Activated CD4-positive, alpha-beta memory T cell treated with anti-CD3 and anti-CD28 coated beads for 36 hours (primary cell): Measurements from ENCODE around the gene DSP. TPM values are rescaled to one million over a fixed set of nuclear protein-coding genes. Genes with fewer than 3 reads are reported as not detected.

Experiments
- CTCF ChIA-PET: fragments of 350-600 bp; sonication (Branson Sonifier 250); formaldehyde crosslinking; loops from one replicate; lab custom pipeline; 2021; ENCODE audit warnings: antibody characterized with exemption, inconsistent platforms; lab: Charles Lee
- POLR2A ChIA-PET: fragments of 350-600 bp; sonication (Branson Sonifier 250); formaldehyde crosslinking; loops from one replicate; lab custom pipeline; 2021; ENCODE audit warnings: antibody characterized with exemption; lab: Charles Lee
- DNase-seq: peaks from one replicate; pipeline ENCODE4 v3.0.0-alpha.2; 2020
- H3K27ac Mint-ChIP-seq: one replicate; pipeline ENCODE4 v1.8.0; 2021; ENCODE audit warnings: mixed read lengths
- H3K27me3 Mint-ChIP-seq: one replicate; pipeline ENCODE4 v1.8.0; 2021; ENCODE audit warnings: mixed read lengths
- H3K36me3 Mint-ChIP-seq: one replicate; pipeline ENCODE4 v1.8.0; 2021; ENCODE audit warnings: mixed read lengths
- H3K4me1 Mint-ChIP-seq: one replicate; pipeline ENCODE4 v1.8.0; 2021; ENCODE audit warnings: low read depth, mixed read lengths
- H3K4me3 Mint-ChIP-seq: one replicate; pipeline ENCODE4 v1.8.0; 2021; ENCODE audit warnings: mild to moderate bottlenecking, mixed read lengths
- H3K9me3 Mint-ChIP-seq: one replicate; pipeline ENCODE4 v1.8.0; 2021; ENCODE audit warnings: mixed read lengths
- intact Hi-C: fragments of 100-400 bp; cut with micrococcal nuclease; formaldehyde crosslinking; loops from one replicate; pipeline ENCODE4 v1.15.1; 2023
- total RNA-seq, 2 experiments: library from RNA; stranded (reverse); gene quantifications; one replicate each; pipeline ENCODE4 v1.2.3, GENCODE V29; 2021

Gene DSP
- total RNA-seq, 2 experiments from 2014 or later: 0.07 to 0.12 TPM

DNA sequence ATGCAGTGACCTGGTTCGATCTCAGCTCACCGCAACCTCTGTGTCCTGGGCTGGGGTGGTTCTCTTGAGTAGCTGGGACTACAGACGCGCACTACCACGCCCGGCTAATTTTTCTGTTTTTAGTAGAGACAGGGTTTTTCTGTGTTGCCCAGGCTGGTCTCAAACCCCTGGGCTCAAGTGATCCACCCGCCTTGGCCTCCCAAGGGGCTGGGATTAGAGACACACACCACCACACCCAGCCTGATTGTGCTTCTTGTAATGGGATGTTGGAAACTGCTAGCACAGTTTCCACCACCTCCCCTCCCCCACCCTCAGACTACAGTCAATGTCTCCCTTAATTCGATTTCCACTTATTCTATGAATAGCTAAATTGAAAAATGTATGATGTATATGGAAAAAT lies 22.6 kb upstream of the DSP start:
- Mint-ChIP-seq H3K36me3 (no peaks in the 10 kb centered on the region), H3K27me3 (peaks cover 13% of the 10 kb centered on the region), H3K9me3 (no peaks in the 10 kb centered on the region), H3K4me3 (no peak overlapping the region), H3K4me1 (no peaks in the 10 kb centered on the region), H3K27ac (no peak overlapping the region)
- DNase-seq: no peak
- intact Hi-C loops: no loop called here
- ChIA-PET POLR2A (no interaction called here), CTCF (no interaction called here)

DNA sequence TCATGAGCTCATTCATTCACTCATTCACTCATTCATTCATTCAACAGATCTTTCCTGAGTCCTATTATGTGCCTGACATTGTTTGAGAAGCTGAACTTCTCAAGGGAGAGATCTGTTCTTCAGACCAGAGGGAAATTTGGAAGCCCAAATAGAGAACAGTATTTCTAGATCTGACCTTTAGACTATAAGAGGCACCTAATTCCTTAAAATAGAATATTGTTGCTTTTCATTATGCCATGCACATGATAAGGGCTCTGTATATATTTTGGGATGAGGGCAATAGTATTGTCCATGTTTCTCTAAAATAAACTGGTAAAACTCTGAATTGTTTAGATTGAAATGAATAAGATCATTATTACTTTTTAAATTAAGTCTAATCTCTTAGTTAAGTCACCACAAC lies 18.6 kb upstream of the DSP start:
- ChIA-PET CTCF (no interaction called here), POLR2A (no interaction called here)
- no peak for DNase-seq
- H3K27ac Mint-ChIP-seq: no peak overlapping the region
- H3K36me3 Mint-ChIP-seq: no peaks in the 10 kb centered on the region
- intact Hi-C loops: no loop called here
- no peak overlapping the region for H3K4me3 Mint-ChIP-seq
- H3K9me3 Mint-ChIP-seq: no peaks in the 10 kb centered on the region
- peaks cover 36% of the 10 kb centered on the region for H3K27me3 Mint-ChIP-seq
- H3K4me1 Mint-ChIP-seq: no peaks in the 10 kb centered on the region

DNA sequence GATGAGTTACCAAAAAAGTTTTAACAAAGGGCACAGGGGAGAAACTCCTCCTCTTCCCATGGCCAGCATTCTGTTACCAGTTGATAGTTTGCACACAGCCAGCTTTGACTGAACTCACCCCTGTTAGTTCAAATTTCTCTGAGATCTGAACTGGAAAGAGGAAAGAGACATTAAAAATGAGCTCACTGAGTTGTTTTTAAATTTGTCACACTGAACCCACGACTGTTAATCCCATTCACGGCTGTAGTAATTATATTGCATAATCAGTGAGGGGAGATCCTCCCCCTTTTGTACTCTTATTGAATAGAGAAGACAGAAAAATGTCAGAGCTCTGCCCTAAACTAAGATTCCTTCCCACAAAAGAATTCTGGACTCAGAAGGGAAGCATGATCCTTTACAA lies 17.5 kb upstream of the DSP start:
- no peaks in the 10 kb centered on the region for H3K36me3 Mint-ChIP-seq

DNA sequence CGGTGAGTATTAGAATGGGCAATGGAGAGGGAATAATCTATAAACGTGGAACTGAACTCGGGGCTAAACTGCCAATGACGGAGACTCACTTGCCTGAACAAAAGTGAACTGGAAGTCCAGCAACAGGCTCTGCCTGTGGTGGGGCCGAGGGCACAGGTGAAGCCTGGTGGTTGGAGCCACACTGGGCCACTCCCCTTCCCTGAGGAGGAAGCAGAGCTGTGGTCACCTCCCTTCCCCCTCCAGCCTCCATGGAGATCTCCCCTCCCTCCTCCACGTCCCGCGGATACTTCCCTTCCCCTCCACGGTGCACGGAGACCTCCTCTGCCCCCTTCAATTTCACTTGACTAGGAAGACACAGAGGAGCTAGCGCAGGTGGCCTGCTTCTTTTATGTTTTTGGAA lies 14.7 kb upstream of the DSP start:
- Mint-ChIP-seq H3K27ac (no peak overlapping the region), H3K27me3 (peaks cover 39% of the 10 kb centered on the region), H3K4me3 (no peak overlapping the region), H3K9me3 (no peaks in the 10 kb centered on the region), H3K36me3 (no peaks in the 10 kb centered on the region), H3K4me1 (no peaks in the 10 kb centered on the region)
- POLR2A ChIA-PET: no interaction called here
- no peak for DNase-seq
- CTCF ChIA-PET: no interaction called here
- intact Hi-C loops: no loop called here

More for the DNA sequence above, 17.5 kb upstream of the DSP start:
- Mint-ChIP-seq H3K4me1 (no peaks in the 10 kb centered on the region), H3K9me3 (no peaks in the 10 kb centered on the region), H3K4me3 (no peak overlapping the region), H3K27ac (no peak overlapping the region), H3K27me3 (peaks cover 37% of the 10 kb centered on the region)
- POLR2A ChIA-PET: no interaction called here
- intact Hi-C loops: no loop called here
- no peak for DNase-seq
- CTCF ChIA-PET: no interaction called here

DNA sequence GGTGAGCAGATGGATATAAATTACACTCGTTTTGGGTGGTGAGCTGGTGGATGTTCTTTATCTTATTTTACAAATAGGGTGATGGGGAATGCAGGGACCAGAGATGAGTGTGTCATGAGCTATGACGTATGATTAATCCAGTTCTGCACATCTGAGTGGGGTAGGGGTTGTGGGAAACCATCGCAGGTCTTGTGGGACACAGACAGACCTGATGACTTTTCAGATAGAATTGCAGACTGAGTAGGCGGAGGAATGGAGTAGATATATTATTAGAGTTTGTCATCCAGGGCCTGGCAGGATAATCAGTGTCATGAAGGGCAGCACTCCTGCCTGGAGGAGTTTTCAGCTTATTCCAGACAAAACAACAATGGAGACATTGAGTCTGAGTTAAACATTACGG lies 12.9 kb upstream of the DSP start:
- Mint-ChIP-seq H3K27me3 (peaks cover 30% of the 10 kb centered on the region), H3K9me3 (no peaks in the 10 kb centered on the region), H3K4me3 (no peak overlapping the region), H3K4me1 (no peaks in the 10 kb centered on the region), H3K27ac (no peak overlapping the region), H3K36me3 (no peaks in the 10 kb centered on the region)
- no peak for DNase-seq
- POLR2A ChIA-PET: no interaction called here
- CTCF ChIA-PET: no interaction called here
- intact Hi-C loops: no loop called here

DNA sequence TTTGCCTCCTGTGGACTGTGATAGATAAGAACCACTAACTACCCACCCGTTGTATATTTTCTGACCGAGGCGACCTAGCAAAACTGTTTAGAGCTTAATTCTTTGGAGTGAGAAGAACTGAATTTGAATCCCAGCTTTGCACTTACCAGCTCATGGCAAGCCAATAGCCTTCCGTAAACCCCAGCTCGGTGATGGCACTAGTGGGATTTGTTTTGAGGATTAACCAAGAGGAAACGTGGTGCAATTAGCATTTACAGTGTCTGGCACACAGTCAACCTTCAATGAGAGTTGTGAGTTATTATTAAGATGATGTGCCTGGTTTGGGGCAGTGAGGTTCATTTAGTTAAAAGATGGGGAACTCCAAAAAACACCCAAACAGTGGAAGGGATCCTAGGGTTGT lies 12.3 kb upstream of the DSP start:
- Mint-ChIP-seq H3K9me3 (no peaks in the 10 kb centered on the region), H3K27me3 (peaks cover 28% of the 10 kb centered on the region), H3K4me1 (no peaks in the 10 kb centered on the region), H3K27ac (no peak overlapping the region), H3K36me3 (no peaks in the 10 kb centered on the region), H3K4me3 (no peak overlapping the region)
- intact Hi-C loops: no loop called here
- no peak for DNase-seq
- CTCF ChIA-PET: no interaction called here
- POLR2A ChIA-PET: no interaction called here

DNA sequence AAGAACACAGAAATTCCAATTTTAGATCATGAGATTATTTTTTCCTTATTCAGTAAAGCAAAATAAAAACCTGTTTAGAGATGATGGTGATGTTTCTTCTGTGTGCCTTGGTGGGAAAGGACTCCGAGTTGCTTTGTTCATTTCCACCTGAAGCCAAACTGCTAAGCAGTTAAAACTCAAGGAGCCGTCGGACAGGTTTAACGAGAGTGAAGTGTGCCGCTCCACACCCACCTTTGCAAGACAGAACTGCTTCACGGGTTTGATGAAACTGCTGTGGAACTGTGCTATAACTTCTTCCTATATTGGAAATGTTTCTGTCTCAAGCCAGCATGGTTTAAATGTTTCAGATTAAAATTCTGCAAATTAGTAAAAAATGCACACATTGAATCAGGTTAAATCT lies 9.2 kb upstream of the DSP start:
- CTCF ChIA-PET: no interaction called here
- intact Hi-C loops: no loop called here
- POLR2A ChIA-PET: no interaction called here
- Mint-ChIP-seq H3K36me3 (no peaks in the 10 kb centered on the region), H3K27ac (no peak overlapping the region), H3K4me3 (no peak overlapping the region), H3K4me1 (no peaks in the 10 kb centered on the region), H3K27me3 (peaks cover 25% of the 10 kb centered on the region), H3K9me3 (no peaks in the 10 kb centered on the region)
- DNase-seq: no peak

DNA sequence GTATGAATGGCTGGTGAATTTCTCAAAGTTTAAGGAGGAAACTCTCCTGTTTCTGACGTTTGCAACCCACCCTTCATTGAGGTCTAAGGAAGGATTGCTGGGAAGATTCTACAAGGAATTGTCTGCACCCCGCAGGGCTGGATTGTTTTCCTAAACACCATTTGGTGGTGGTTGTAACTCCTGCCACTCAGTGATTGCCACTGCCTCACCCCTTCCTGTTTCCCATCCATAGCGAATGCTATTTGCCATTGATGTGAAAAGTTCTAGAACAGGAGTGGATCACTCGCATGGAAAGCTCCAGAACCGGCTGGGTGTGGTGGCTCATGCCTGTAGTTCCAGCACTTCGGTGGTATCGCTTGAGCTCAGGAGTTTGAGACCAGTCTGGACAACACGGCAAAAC lies 8.7 kb upstream of the DSP start:
- Mint-ChIP-seq H3K27me3 (peaks cover 25% of the 10 kb centered on the region), H3K36me3 (no peaks in the 10 kb centered on the region), H3K4me3 (no peak overlapping the region), H3K9me3 (no peaks in the 10 kb centered on the region), H3K4me1 (no peaks in the 10 kb centered on the region), H3K27ac (no peak overlapping the region)
- ChIA-PET POLR2A (no interaction called here), CTCF (no interaction called here)
- no peak for DNase-seq
- intact Hi-C loops: no loop called here

DNA sequence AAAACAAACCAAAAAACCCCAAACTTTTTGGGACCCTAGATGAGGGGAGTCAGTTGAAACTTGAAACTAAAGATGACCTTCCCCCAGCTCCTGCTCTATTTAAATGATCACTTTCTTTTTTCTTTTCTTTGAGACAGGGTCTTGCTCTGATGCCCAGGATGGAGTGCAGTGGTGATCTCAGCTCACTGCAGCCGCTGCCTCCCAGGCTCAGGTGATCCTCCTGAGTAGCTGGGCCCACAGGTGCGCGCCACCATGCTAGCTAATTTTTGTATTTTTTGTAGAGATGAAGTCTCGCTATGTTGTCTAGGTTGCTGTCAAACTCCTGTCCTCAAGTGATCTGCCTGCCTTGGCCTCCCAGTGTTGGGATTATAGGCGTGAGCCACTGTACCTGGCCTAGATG lies 7.3 kb upstream of the DSP start:
- POLR2A ChIA-PET: no interaction called here
- H3K4me1 Mint-ChIP-seq: no peaks in the 10 kb centered on the region
- peaks cover 32% of the 10 kb centered on the region for H3K27me3 Mint-ChIP-seq
- H3K27ac Mint-ChIP-seq: no peak overlapping the region
- H3K9me3 Mint-ChIP-seq: no peaks in the 10 kb centered on the region
- CTCF ChIA-PET: no interaction called here
- DNase-seq: no peak
- intact Hi-C loops: no loop called here
- no peaks in the 10 kb centered on the region for H3K36me3 Mint-ChIP-seq
- no peak overlapping the region for H3K4me3 Mint-ChIP-seq

DNA sequence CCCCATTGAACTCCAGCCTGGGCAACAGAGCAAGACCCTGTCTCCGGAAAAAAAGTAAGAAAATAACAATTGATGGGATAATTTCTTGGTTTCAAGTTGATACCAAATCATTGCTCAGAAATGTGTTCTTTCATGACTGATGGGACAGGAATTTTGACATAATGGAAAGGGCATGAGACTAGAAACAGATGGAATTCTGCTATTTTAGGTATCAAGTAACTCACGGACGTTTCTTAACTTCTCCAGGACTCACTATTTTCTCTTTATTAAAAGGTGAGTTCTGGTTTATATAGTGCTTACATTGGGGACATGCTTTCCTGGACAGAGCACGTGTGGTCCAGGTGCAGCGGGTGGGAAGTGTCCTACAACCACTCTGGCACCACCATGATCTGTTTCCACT lies 6.0 kb upstream of the DSP start:
- Mint-ChIP-seq H3K36me3 (no peaks in the 10 kb centered on the region), H3K27me3 (peaks cover 41% of the 10 kb centered on the region), H3K27ac (no peak overlapping the region), H3K4me3 (no peak overlapping the region), H3K9me3 (no peaks in the 10 kb centered on the region), H3K4me1 (no peaks in the 10 kb centered on the region)
- POLR2A ChIA-PET: no interaction called here
- no peak for DNase-seq
- CTCF ChIA-PET: no interaction called here
- intact Hi-C loops: no loop called here

DNA sequence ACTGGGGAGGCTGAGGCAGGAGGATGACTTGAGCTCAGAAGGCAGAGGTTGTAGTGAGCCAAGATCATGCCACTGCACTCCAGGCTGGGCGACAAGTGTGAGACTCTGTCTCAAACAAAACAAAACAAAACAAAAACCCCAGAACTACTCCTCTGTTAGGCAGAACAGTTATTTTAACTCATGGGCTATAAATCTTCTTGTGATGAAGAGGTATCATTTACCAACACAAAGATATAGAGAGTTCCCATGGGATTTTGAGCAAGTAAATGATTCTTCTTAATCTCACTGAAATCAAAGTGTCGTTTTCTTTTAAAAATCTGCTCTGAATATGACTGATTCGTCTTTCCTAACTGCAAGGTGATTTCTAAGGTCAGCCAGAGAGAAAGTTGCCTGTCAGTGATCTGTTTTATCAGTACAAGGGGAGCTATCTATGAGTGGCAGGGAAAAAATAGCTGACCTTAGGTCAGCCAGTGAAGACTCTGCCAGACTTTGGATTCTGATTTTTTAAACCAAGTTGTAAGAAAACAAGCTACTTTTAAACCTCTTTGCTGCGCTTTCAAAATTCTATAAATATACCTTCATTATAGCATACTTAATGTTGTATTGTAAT lies 3.8 kb upstream of the DSP start:
- Mint-ChIP-seq H3K4me3 (no peak overlapping the region), H3K36me3 (no peaks in the 10 kb centered on the region), H3K4me1 (peaks cover 7% of the 10 kb centered on the region), H3K27me3 (peaks cover 52% of the 10 kb centered on the region), H3K9me3 (no peaks in the 10 kb centered on the region), H3K27ac (no peak overlapping the region)
- intact Hi-C loops: no loop called here
- ChIA-PET CTCF (no interaction called here), POLR2A (interaction anchor here (0.6 kb wide), 2 partner anchors 9 to 21 kb away, joined by 3 read pairs; no protein-coding TSS in a partner anchor)
- DNase-seq: no peak

DNA sequence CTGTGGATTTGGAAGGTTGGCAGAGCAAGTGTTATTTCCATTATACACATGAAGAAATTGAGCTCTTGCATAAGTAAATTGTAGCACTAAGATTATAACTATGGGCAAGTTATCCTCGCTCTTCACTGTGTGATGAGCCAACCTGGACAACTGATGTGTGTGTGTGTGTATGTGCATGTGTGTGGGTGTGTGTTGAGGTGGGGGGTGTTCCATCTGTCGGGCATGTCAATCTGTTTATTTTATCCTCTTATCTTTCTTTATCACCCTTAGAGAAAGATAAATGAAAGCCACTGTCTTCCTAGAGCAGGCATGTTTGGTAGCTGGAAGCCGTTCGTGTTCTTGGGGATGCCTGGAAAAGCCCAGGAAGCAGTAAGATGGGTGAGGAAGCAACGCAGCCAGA lies 3.0 kb upstream of the DSP start:
- POLR2A ChIA-PET: interaction anchor here (0.6 kb wide), 1 partner anchor 8 kb away, joined by 3 read pairs; no protein-coding TSS in a partner anchor
- CTCF ChIA-PET: no interaction called here
- Mint-ChIP-seq H3K4me1 (peaks cover 7% of the 10 kb centered on the region), H3K9me3 (no peaks in the 10 kb centered on the region), H3K36me3 (no peaks in the 10 kb centered on the region), H3K27me3 (peaks cover 52% of the 10 kb centered on the region), H3K4me3 (no peak overlapping the region), H3K27ac (no peak overlapping the region)
- intact Hi-C loops: no loop called here
- no peak for DNase-seq

DNA sequence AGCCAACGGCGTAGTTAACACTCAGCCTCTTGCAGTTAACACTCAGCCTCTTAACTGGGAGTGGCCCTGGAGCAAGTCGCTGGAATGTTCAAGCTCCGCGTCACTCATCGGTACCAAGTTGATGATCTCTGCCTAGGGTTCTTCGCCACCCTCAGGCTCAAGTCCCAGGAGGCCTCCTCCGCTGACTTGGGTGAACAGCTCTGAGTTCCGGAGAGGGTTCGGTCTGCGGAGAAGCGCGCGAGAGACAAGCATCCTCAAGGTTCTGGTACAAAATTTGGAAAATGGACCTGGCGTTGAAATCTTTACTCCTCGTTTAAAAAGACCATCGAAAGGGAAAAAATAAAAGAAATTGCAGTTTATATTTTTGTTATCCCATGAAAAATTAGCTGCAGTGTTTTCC lies 876 bp upstream of the DSP start:
- H3K4me1 Mint-ChIP-seq: peaks cover 7% of the 10 kb centered on the region
- intact Hi-C loops: no loop called here
- ChIA-PET POLR2A (no interaction called here), CTCF (no interaction called here)
- no peaks in the 10 kb centered on the region for H3K9me3 Mint-ChIP-seq
- peak overlapping the region; percentile 45 for H3K4me3 Mint-ChIP-seq
- no peaks in the 10 kb centered on the region for H3K36me3 Mint-ChIP-seq
- no peak overlapping the region for H3K27ac Mint-ChIP-seq
- DNase-seq: no peak
- H3K27me3 Mint-ChIP-seq: peaks cover 60% of the 10 kb centered on the region
